22Rv1 (cell line): Measurements from ENCODE around the gene FAM168B.

Experiments used
- H3K27ac ChIP-seq: fragments of 450-650 bp; 2 replicates; pipeline ENCODE4 v1.5.1; 2017
- CTCF ChIP-seq: fragments of 450-650 bp; IDR thresholded peaks from 2 replicates; pipeline ENCODE4 v1.5.1; 2017; ENCODE audit warnings: mild to moderate bottlenecking
- ZFX ChIP-seq: fragments of 450-650 bp; IDR thresholded peaks from 2 replicates; pipeline ENCODE4 v1.6.1; 2017; ENCODE audit warnings: antibody characterized with exemption, borderline replicate concordance

Gene FAM168B

DNA sequence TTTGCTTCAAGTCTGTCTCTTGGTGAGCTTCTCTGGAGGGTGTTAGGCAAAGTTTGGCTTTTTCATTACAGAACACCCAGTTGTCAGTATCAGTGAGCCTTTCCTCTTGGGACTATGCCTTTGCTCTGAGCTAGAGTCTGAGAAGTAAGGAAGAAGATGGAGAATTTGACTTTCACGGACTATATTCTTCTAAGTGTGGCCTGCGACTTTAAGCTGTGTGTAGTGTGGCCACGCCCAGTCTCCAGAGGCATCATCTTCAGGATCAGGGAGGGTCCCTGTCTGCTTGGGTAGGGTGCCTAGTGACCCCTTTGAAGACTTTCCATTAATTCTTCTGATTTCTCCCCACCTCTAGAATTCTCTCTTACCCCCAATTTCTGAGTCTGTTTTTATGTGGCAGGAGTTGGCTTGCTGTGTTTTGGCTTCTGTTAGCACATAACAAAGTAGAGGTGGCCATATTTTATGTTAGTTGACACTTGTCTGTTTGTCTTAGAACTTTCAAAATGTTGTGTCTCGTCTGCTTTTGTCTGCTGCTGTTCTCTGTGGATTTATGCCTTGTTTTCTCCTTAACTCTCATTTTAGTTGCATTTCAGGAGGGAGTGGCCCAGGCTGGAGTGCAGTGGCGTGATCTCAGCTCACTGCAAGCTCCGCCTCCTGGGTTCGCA is 20.4 kb upstream of the FAM168B start:
- H3K27ac ChIP-seq: no peak overlapping the region
- TF ChIP-seq ZFX (no peak), CTCF (no peak)

DNA sequence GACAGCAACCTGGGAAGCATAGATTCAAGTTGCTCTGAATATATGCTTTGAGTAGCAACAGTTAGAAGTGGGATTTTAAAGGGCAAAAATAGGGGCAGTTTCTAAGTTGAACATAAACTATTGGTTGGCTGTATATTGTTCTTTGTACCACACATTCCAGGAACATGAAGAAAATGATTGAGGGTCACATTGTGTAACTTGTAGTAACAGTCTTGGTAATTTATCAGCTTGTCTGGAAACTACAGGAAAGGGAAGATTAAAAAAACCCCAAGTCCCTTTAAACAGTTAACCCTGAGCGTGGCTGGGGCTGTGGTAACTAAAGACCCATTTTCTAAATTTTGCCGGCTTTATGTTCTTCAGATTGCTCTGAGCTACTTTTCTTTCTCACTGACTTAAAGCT is 19.3 kb upstream of the FAM168B start:
- H3K27ac ChIP-seq: no peak overlapping the region
- TF ChIP-seq CTCF (no peak), ZFX (no peak)

GRCh38 chr2:131105950-131106801 is 12.9 kb upstream of the FAM168B start:
- H3K27ac ChIP-seq: peak overlapping the region; percentile 81
- TF ChIP-seq ZFX (no peak), CTCF (no peak)

- peak within 1 kb of the TSS; percentile 81 for H3K27ac ChIP-seq
- TF ChIP-seq CTCF (peak; percentile 6; the same call in 1 of the 2 replicates), ZFX (no peak)
Observed at GRCh38 chr2:131105156-131105949, 12.1 kb upstream of the FAM168B start, which contains the start of gene PLEKHB2. Gene PLEKHB2 (plus strand): TSS chr2:131105336. CDS start chr2:131120942, 15,606 bp downstream.

DNA sequence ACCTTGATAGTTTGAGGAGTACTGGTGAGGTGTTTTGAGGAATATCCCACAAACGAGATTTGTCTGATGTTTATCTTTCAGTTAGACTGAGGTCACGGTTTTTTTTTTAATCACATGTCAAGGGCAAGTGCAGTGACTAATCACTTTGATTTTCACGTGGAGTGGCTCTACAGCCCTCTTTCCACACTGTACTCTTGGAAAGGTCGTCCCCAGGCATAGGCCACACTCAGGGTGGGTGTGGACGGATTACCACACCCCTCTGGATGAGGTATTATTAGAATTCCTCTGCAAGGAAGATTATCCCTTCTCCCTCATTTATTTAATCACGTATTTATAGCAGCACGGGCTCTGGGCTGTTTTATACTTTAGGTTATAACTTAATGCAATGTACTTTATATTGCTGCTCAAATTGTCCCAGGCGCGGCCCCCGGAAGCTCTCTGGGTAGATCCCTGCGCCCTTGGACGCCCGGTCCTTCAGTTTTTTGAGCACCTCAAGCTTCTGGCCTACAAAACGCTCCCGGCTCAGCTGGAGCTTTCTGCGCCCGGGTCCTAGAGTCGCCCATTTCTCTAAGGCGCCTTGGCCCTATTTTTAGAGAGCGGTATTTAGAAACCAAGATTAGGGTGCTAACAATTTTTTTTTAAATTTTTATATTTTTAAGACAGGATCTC is 11.4 kb upstream of the FAM168B start:
- TF ChIP-seq ZFX (no peak), CTCF (no peak)
- peak overlapping the region; percentile 81 for H3K27ac ChIP-seq

DNA sequence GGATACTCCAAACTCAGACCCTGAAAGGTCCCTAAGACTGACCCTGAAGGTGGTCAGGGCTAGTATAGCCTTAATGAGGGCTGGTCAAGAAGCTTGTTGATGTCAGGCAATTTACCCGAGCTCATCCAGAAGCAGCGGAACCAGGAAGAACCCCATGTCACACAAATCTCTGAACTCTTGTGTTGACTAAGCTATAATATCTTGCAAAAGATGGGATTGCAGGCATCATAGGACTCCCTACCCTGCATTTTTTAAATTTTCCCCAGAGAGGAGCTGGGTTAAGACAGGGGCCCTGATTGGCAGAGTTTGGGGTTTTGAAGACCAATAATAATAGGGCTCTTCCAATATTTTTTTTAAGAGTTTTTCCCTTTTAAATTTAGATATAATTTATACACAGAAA is 9.9 kb upstream of the FAM168B start:
- TF ChIP-seq ZFX (no peak), CTCF (no peak)
- no peak overlapping the region for H3K27ac ChIP-seq
